KBM-7 (cell line): ENCODE results near the gene PRDM11.

ENCODE experiments used
- DNase-seq: peaks from one replicate; pipeline ENCODE4 v3.0.0-alpha.2; 2015
- in situ Hi-C: fragments of 300-500 bp; cut with MboI; formaldehyde crosslinking; loops from 2 replicates; pipeline ENCODE4 v1.14.3; 2020; ENCODE audit warnings: low sequenced_read_pairs, low pct_unique_long_range_greater_than_20kb, mixed read lengths

The PRDM11 gene

DNA sequence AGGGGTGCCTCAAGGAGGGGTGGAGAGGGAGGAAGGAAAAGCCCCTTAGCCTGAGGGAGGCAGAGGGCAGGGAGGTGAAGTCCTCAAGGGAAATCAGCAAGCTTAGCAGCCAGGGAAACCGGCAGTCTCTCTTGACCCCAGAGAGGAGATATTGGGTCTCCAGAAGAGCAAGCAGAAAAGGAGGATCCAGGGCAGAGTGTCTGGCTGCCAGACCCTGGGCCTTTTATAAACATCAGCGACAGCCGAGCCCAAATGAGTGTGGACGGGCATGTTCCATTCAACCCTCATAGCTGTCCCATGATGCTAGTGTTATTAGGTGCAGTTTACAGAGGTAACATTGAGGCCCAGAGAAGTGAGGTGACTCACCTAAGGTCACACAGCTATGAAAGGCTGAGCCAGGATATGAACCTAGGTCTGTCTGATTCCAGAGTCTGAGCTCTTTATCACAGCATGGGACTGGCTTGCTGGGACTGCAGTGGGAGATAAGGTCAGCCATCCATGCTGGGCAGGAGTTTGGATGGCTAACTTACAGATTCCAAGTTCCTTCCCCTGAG lies 9.3 kb downstream of the PRDM11 start:
- no peak for DNase-seq
- in situ Hi-C loops, result no loop called here

DNA sequence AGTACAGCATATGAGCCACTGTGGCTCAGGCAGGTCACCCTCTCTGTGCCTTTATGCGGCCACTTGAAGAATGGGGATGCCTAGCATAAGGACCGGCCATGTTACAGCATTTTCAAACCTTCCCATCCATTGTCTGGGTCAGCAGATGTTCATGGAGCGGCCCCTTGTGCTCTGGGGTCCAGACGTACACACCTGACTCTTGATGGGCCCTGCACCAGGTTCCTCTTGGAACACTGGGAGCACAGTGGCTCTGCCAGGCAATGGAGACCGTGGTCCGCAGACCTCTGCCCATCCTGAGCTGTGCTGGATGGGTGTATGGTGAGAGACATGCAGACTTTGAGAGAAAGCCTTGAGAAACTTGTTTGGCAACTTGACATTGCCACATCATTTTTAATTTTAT lies 9.8 kb downstream of the PRDM11 start:
- in situ Hi-C loops, result no loop called here
- DNase-seq, result no peak

DNA sequence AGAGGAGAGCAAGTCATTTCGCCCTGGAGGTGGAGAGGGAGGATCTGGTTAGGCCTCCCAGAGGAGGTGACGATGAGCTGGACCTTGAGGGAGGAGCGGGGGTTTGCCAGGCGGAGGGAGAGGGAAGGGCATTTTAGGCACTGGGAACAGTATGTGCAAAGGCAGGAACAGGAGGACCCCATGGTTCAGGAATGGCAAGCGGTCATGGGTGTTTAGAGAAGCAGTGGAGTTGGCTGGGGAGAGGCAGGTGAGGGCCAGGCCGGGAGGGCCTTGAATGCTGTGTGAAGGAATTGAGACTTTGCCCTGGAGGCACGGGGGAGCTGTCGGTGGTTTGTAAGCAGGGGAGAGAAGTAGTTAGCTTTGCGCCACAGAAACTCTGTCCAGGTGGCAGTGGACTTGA lies 10.3 kb downstream of the PRDM11 start:
- in situ Hi-C loops, result no loop called here
- DNase-seq, result no peak

DNA sequence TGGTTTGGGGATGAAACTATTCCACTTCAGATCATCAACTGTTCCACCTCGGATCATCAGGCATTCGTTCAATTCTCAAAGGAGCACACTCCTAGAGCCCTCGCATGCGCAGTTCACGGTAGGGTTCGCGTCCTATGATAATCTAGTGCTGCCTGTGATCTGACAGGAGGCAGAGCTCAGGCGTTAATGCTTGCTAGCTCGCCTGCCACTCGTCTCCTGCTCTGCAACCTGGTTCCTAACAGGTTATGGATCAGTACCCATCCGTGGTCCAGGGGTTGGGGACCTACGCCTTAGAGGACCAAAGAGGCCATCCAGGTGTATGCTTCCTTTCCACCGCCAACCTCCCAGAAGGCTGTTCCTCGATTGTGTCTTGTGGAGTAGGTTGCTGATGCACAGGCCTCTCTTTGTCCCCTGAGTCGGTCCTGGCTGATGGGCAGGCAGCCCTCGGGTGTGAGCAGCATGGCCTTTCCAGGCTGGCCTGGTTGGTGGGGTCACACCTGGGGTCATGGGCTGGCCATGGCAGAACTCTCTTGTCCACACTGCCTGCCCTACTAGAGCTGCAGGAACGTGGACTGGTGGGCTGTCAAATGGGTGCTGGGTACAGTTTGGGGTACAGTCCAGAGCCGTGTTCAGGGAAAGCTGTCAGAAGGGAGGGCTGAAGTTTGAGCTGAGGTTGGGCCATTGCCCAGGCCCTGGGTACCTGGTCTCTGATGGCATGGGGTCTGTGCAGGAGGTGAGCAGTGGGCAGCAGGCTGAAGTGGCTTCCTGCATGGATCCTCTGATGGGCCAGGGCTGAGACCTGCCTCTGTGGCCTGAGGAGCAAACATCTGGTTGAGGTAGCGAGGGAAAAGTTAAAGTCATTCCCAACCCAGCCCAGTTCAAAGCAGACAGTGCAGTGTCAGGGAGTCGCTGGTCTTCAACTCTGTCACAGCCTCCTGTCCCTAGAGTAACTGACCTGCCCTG lies 11.1 kb downstream of the PRDM11 start:
- in situ Hi-C loops, result no loop called here

DNA sequence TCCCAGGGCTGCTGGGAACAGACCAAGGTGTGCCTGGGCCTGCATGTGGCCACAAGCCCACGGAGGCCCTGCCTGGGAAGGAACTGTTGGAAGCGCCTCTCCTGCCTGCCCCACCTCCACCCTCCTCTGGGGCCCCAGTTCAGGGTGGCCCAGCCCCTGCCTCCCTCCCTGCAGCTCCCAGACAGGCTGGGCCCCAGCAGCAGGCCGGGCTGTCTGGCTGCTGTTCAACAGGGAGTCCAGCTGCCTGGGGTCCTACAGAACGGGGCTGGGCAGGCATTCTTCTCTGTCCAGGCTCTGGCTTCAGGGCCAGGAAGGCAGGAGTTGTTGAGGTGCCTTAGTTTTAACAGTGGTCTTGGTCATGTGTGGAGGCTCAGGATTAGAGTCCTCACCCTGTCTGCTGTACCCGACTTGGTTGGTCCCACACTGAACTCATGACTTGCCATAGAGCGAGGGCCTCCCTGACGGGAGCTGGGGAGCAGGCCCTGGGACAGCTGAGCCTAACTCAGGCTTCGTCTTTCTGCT lies 11.8 kb downstream of the PRDM11 start:
- no peak for DNase-seq
- in situ Hi-C loops, result no loop called here

More for the DNA sequence above, 11.1 kb downstream of the PRDM11 start:
- DNase-seq, result no peak

DNA sequence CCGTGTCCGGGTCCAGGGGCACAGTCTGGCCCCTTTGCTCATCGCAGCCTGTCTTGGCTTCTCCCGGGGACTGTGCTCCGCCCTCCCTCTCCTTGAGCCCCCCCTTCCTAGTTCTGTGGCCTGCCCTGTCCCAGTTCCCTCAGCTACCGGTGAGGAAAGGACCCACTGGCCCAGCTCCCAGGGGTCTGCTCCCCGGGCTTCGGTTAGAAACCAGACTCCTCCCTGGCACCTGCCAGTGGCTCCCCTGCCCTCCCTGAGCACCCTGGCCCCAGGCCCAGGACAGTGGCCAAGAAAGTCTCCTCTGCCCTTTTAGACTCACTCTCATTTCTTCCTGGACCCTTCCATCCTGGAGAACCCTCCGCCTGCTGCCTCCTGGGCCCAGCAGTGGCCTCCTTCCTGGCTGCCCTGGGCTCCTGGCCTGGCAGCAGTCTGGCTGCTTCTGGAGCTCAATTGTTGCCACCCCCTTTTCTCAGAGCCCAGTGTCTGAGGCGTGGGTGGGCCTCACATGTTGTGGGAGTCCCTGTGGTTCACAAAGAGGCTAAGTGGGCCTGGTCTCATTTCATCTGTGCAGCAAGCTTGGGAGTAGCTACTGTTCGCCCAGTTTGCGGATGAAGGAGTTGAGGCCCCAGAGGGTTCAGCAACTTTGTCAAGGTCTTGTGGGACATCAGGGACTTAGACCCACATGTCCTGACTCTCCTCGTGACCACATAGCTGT lies 12.6 kb downstream of the PRDM11 start:
- no peak for DNase-seq
- in situ Hi-C loops, result no loop called here

DNA sequence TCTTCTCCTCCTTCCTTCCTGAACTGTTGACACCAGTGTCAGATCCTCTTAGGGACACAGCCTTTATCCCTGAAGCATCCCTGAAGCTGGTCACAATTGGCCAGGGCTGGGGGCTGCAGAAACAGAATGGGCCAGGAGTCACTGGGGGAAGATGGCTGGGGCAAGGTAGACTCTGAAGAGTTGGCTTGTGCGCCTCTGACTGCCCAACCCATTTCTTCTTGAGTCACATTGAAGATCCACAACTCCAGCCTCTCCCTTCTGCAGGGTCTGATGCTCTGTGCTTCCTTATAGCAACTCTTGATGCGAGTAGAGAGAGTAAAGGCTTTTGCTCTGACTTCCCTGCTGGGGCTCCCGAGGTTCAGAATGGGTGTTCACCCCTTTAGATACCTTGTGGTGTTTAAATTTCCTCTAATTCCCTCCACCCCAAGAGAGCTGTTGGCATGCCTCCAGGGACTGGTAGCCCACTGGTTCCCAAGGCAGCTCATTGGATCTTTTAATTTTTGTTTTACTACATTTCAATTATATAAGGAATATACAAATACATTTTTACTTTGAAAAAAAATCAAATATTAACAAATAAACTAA lies 13.4 kb downstream of the PRDM11 start:
- in situ Hi-C loops, result no loop called here
- DNase-seq, result no peak

DNA sequence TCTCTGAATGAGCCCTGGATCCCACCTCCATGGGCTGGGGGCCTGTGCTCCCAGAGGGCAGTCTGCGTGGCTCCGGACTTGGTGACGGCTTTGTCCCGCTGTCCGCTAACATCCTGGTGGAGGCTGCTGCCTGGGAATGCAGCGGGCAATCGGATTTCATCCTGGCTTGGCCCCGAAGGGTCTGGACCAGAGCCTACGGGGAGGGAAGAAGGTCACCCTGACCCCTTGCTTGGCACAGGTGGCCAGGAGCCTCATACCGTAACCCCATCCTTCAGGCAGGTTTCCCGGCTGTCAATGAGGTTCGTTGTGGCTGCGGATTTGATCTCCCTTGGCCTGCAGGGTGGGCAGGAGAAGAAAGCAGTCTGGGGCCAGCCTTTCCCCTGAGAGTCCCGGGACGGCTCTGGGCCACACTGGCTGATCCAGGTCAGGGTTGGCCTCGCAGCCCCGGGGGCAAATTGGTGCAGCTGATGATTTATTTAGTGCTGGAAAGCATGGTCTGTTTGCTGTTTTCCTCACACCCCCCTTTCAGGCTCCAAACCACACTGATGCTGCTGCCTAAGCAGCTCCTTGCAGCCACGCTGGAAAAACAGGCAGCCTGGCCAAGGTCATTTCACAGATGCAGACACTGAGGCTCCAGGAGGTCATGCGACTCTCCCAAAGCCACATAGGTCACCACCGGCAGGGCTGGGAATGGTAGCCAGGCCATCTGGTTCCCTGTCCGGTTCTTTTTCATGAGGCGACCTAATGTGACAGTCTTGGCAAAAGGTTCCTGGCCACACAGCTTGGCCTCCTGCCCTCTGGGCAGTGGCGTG lies 15.0 kb downstream of the PRDM11 start:
- DNase-seq, result no peak
- in situ Hi-C loops, result no loop called here

DNA sequence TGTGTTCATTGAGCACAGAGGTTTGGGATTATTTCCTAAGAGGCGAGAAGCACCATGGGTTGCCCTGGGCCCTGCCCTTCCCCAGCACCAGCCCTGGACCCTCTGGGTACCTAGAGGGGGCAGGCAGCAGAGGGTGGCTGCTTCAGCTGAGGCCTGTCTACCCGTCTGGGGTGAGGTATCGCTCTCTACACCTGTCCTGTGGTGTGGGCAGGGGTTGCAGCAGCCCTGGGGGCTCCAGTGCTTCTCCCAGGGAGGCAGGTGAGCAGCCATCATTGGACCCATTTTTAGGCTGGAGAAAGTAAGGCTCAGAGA lies 15.6 kb downstream of the PRDM11 start:
- no peak for DNase-seq
- in situ Hi-C loops, result no loop called here

DNA sequence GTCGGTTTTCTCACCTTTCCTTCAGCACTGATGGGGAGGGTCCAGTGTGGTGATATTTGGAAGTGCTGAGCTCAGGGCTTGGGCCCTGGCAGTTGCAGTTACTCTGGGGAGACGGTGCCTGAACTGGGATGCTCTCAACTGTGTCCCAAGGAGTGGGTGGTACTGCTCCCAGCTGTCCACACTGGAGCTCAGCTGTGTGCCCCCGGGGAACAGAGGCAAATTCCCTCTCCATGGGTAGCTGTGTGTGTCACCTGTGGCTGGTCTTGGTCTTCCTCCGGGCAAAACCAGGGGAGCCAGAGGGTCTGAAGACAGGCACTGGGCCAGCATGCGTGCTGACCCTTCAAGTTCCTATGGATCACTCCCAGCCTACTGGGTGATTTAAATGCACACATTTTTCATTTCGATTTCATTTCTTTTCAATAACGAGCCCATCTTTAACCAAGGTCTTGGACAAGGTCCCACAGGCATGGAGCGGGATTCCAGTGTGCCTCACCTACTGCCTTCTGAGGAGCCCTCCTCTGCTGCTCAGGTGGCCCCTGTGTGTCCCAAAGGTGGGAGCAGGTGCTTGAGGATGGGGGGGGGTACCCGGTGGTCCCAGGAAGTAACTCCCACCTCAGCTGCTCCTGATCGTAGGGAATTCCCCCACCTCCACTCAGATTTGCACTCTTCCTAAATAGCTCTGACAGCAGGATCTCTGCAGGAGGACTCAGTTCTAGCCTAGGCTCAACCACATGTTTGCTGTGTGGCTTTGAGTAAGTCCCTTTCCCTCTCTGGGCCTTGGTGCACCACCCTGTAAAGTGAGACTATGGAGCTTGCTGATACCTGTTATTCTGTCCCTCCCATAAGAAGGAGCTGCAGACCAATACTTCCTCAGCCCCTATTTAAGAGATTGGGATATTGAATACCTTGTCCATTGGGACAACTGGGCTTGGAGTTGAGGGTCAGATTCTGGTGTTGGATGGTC lies 16.8 kb downstream of the PRDM11 start:
- no peak for DNase-seq
- in situ Hi-C loops, result no loop called here

DNA sequence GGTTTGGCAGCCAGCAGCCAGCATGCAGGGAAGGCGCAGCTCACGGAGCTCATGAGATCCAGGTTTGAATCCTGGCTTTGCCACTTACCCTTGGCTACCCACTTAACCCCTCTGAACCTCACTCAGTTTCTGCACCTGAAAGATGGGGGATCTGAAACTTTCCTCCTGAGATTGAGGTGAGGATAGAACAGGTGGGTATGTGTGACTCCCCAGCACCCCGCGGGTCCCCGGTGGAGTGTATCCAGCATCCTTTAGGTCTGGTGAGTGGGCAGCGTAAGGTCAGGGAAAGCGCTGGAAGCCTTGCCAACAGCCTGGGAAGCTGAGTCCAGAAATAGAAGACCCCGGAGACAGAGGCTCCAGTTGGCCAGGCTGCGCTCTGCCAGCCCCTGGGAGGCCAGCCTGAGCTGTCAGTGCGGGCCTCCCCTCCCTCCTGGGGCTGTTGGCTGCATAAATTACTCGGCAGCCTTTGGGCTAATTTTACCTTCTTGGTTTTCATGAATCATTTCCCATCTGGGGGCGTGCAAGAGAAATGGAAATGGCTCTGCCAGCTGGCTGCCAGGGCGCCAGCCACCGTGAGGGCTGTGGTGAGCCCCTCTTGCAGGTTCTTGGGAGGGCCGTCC lies 17.6 kb downstream of the PRDM11 start:
- DNase-seq, result no peak
- in situ Hi-C loops, result no loop called here

DNA sequence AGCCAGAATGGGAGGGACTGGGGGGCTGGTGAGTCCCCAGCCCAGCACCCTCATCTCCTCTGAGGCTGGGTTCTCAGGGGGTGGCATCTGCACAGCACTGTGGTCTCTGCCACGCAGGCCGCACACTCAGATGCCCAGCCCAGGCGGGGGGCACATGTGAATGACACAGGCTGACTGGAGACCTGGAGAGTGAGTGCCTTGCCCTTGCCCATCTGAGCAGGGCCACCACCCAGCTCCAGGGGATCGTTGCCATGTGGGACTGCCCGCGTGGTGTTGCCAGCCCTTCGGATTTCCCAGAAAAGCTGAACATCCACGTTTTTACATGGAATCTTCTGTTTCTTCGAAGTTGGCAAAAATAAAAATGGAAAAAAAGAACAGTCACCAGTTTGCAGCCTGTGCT lies 18.9 kb downstream of the PRDM11 start:
- in situ Hi-C loops, result no loop called here
- no peak for DNase-seq

DNA sequence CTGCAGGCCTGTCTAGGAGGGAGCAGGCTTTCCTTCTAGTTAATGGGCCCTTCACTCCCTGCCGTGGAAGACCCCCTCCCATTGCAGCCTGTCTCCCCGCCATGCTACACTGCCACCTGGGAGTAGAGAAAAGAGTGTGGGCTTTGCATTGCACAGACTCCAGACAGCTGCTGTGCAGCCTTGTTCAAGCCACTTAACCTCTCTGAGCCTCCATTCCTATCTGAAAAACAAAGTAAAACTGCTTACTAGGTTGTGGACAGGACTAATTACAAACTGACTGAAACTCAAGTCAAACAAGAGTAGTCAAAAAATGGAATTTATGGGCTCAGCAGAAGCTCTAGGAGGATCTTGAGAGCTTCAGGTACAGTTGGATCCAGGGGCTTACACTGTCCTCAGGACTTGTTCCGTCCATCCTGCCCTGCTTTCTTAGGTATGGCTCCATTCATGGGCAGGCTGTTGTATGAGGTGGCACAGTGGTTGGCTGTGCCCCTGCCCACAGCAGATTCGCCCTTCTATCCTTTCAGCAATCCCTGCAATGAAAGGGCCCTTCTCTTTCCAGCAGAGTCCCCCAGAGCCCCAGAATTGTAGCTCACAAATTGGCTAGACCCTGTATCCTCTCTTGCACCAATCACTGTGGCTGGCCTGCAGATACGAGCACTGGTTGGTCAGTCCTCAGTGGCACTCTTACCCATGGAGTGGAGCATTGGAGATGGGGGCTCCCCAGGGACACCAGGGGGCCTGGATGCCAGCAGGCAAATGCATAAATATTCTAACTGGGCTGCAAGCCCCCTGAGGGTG lies 19.6 kb downstream of the PRDM11 start:
- in situ Hi-C loops, result no loop called here
- DNase-seq, result no peak

DNA sequence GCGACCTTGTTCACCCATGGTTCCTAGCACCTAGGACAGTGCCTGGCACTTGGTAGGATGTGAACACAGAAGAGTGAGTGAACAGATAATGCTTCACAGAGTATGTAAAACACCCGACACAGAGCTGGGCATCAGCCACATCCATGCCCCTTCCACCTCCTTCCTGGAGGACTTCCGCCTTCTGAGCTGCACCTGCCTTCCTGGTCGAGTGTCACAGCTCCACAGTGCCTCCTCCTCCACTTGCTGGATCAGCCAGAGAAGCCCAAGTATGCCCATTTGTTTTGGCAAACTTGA lies 20.1 kb downstream of the PRDM11 start:
- in situ Hi-C loops, result no loop called here
- no peak for DNase-seq

DNA sequence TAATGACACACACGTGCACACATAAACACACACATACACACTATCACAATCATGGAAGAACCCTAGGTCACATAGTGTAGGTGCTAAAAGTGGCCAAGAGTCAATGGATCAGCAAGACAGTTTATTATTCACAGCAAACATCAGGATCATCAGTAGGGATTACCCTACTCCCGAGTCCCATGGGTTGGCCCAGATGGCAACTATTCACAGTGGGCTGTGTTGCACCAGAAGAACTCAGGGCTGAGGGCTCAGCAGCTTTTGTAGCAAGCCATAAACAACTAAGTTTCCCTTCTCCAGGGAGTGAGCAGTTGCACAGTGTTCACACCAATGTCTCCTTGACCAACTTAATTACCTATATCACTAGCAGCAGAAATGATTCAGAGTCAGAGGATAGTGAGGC lies 20.8 kb downstream of the PRDM11 start:
- no peak for DNase-seq
- in situ Hi-C loops, result no loop called here

DNA sequence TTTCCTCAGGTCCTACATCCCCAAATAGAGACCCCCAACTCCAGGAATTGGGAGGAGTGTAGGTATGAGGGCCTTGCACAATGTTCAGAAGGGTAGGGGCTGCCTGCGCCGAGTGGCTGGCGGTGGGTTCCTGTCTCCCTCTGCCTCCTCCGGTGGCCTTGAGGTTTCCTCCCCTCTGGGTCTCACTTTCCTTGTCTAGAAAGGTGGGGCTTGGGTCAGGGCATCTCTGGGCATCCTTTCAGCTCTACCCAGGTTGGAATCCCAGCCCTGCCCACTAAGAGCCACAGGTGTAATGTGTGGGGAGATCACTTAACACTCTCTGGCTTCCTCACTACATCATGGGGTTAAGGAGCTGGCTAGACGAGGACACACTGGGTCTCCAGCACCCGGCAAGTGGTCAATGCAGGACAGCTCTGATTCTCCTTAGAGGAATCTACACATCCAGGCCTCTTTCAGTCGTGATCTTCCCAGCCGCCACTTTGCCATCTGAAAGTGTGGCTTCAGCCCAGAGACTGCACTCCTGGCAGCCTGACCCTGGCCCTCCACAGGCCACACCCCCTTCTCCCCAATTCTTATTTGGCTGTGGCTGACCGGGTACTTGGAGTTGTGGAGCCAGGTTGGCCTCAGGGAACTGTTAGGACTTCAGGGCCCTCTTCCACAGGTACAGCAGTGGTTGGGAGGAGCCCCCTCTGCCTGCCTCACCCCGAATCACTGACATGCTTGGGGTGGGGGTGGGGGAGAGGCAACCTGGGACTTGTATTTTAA lies 22.1 kb downstream of the PRDM11 start:
- in situ Hi-C loops, result no loop called here
- DNase-seq, result no peak
